Islet of Langerhans (tissue), 1 donor: ENCODE data around the gene FUT1.
"Not testable (repeated sequence)": the region's sequence is repeated elsewhere in the genome, so short reads cannot be mapped to it uniquely, and the experiment has no call there.

Source experiments
- FAIRE-seq: peaks from one replicate; lab custom pipeline; 2011; peaks lifted over from hg19 to GRCh38; lab: Jason Lieb, UNC

Gene FUT1

GRCh38 chr19:48768994-48769713 lies 16.7 kb upstream of the FUT1 start:
- FAIRE-seq = no peak

GRCh38 chr19:48768171-48768753 lies 15.8 kb upstream of the FUT1 start:
- not testable (repeated sequence) for FAIRE-seq

GRCh38 chr19:48765816-48766215 lies 13.4 kb upstream of the FUT1 start:
- not testable (repeated sequence) for FAIRE-seq

- no peak for FAIRE-seq
These were observed 8.2 kb upstream of the FUT1 start for GRCh38 chr19:48760504-48761205.

GRCh38 chr19:48757741-48758144 lies 5.3 kb upstream of the FUT1 start:
- no peak for FAIRE-seq

DNA sequence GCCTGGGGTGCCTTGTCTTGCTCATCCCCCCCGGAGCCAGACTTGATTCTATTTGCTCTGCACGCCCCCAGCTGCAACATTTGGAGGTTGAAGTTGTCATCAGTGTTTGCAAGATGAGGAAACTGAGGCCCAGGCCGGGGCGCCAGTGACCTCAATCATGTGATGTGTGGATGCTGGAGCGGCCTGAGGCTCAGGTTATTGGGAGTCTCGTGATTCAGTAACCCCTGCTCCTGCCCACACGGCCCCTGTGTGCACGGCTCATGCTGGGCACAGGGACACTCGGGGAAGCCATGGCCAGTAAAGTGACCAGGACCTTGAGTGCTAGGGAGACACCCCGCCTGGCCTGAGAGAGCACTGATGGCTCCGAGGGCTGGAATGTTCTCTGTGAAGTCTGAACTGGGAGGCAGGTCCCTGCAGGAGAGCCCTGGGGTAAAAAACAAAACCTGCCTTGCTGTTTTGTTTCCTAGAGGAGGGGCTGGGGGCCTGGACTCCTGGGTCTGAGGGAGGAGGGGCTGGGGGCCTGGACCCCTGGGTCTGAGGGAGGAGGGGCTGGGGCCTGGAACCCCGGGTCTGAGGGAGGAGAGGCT lies 4.7 kb upstream of the FUT1 start:
- FAIRE-seq = no peak

- FAIRE-seq = no peak
These were observed 4.2 kb upstream of the FUT1 start for GRCh38 chr19:48756686-48757085.

DNA sequence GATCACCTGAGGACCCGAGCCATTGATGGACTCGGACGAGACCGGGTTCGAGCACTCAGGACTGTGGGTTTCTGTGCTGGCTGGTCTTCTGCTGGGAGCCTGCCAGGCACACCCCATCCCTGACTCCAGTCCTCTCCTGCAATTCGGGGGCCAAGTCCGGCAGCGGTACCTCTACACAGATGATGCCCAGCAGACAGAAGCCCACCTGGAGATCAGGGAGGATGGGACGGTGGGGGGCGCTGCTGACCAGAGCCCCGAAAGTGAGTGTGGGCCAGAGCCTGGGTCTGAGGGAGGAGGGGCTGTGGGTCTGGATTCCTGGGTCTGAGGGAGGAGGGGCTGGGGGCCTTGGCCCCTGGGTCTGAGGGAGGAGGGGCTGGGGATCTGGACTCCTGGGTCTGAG lies 3.8 kb upstream of the FUT1 start:
- no peak for FAIRE-seq

DNA sequence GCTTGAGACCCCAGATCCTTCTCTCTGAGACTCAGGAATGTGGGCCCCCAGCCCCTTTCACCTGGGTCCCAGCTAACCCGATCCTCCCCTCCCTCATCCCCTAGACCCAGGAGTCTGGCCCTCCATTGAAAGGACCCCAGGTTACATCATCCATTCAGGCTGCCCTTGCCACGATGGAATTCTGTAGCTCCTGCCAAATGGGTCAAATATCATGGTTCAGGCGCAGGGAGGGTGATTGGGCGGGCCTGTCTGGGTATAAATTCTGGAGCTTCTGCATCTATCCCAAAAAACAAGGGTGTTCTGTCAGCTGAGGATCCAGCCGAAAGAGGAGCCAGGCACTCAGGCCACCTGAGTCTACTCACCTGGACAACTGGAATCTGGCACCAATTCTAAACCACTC lies 3.3 kb upstream of the FUT1 start:
- no peak for FAIRE-seq

- FAIRE-seq = no peak
These were observed 2.7 kb upstream of the FUT1 start, which contains the start of gene FGF21 for GRCh38 chr19:48755084-48755641. Gene FGF21, plus strand, starts transcription at chr19:48755524. Its CDS starts 713 bp downstream, at chr19:48756237.

- no peak for FAIRE-seq
These were observed 471 bp downstream of the FUT1 start for GRCh38 chr19:48751845-48752495.

DNA sequence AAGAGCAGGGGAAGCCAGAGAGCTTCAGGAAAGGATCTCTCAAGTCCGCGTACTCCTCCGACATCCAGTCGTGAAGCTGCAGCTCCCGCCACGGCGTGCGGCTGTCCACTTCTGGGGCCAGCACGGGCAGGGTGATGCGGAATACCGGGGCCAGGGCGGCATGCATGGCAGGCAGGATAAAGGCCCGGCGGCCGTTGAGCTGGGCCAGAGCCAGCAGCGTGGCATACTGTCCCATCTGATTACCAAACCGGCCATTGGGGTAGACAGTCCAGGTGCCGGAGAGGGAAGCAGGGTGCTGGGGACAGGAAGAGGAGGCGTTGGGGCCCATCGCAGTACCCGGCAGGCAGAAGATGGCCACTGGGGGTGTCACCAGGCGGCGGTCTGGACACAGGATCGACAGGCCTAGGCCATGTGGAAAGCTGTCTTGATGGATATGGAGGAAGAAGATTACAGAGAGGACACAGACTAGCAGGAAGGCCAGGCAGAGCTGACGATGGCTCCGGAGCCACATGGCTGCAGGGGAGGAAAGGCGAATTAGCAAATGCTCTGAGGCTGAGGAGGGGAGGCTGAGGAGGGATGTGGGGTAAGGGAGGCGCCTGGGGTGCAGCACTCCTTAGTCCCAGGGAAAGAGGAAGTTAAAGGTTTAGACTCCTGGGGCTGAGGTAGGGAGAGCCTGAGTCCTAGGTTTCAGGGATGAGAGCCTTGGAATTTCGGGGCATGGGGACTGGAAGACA lies 1.5 kb downstream of the FUT1 start:
- no peak for FAIRE-seq

DNA sequence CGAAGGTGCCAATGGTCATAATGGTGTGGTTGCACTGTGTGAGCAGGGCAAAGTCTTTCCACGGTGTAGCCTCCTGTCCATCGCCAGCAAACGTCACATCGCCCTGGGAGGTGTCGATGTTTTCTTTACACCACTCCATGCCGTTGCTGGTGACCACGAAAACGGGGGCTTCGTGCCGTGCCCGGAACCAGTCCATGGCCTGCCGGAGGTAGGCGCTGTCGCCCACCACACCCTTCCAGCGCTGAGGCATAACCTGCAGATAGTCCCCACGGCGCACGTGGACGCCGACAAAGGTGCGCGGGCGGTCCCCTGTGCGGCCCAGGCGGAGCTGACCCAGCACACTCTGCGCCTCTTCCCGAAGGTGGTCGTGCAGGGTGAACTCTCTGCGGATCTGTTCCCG lies 2.1 kb downstream of the FUT1 start:
- no peak for FAIRE-seq

DNA sequence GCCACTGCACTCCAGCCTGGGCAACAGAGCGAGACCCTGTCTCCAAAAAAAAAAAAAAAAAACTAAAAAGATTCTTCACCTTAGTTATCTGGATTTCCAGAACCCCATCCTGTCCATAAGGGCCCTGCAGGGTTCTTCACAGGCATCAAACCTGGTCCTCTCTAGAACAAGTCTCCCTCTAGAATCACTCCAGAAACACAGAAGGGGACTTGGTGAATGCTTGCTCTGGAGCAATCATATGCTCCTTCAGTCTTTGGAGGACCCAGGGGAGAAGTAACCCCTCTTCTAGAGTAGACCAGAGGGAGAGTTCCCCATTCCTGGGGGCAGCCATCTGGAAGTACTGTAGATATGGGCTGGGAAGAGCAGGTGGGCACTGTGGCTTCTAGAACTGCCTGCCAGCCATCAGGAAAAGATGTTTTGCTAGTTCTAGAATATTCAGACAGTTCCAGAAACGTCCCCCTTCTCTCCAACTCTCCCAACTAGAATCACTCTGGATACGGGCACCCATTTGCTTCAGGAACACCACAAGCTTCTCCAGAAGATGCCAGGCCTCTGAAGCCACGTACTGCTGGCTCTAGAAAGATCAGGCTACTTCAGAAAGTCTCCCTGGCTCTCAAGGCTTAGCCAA lies 2.8 kb downstream of the FUT1 start:
- no peak for FAIRE-seq

DNA sequence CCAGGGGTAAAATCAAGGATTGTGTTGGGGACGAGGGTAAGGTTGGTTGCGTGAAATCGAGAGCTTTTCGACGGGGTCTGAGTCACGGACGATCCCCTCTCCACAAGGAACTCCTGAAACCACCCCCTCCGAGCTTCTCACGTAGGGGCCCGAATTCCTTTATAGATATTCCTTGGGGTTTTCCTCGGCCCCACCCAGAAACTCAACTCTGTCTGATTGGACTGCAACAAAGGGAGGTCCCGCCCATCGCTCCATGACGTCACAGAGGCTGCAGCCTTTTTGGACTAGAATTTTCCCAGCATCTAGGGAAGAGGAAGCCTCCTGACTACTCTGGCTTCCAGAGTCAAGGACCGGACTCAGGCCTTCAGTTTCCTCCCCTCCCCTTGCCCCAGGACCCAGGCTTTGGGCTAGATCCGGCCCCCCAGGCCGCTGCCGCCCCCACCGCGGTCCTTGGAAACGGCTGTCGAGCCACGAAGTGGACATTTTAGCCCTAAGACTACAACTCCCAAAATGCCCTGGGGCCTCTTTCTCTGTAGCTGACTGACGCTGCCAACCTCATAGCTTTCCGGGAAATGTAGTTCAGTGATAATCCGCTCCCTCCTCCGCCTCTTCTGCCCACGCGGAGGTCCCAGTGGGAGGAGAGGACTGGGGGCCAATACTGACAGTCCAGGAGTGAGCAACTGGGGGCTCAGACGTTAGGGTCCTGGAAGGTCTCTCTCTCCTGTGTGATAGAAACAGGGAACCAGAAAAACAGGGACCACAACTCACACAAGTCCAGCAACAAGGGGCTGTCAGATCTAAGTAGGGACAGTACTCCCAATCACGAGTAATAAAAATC lies 5.5 kb downstream of the FUT1 start, which contains the start of gene IZUMO1:
Gene IZUMO1 (minus strand): TSS at position 172 of the 838 bp plus-strand sequence. CDS start 1,050 bp downstream, outside the sequence.
- FAIRE-seq = no peak

GRCh38 chr19:48746110-48746509 lies 6.3 kb downstream of the FUT1 start:
- FAIRE-seq = no peak

DNA sequence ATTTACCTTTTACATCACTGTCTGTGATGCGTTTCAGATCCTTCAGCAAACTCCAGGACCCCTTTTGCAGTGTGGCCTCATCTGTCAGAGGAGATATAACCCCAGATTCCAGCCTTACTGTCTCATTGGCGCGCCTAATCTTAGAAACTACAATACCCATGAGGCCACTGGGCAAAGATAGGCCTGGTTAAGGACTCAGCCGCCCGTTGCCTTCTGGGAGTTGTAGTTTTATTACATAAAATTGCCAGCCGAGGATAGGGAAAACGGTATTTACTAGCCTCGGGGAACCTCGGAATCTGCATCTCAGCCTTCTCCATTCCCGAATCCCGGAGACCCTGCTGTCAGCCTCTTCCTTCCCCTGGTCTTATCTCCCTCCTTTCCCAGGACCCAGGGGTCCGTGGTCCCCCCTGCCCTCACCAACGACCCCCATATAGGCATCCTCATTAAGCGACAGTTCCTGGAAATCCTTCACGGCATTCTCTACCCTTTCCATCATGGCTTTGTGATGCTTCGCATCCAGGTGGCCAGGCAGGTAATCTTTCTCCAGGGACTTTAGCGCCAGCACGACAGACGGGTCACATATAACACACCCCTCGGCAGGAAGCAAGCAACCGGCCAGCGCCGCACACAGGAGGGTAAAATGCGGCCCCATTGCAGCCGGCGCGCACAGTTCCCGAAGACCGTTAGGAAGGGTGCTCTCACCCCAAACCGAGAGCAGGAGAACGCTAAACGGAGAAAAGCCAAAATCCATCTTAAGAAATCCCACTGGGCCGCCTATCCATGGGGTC lies 7.0 kb downstream of the FUT1 start:
- no peak for FAIRE-seq

DNA sequence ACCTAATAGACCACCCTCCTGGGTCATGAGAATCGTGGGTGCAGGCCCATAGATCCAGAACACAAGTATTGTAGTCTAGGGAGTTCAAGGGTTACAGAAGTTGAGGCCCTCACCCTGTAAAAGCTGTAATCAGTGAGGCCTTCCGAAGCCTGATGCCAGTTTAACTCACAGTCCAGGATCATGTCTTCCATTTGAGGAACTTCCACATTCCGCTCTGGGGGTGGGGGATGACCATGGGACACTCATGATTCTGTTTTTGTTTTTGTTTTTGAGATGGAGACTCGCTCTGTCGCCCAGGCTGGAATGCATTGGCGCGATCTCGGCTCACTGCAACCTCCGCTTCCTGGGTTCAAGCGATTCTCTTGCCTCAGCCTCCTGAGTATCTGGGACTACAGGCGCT lies 10.3 kb downstream of the FUT1 start:
- FAIRE-seq = no peak
